Sigmoid colon (tissue), 7 donors: Measurements from ENCODE around the gene EXOSC6. TPM values are rescaled to one million over a fixed set of nuclear protein-coding genes. Genes with fewer than 3 reads are reported as not detected.
A peak's percentile ranks its signal among the peaks of the same experiment; 100 is the strongest.

Source experiments
- DNase-seq: peaks from one replicate; pipeline ENCODE4 v3.0.0-alpha.2; 2019
- H3K27ac ChIP-seq, 4 donors: fragments of 200-600 bp; sonication (generic); one replicate each; pipeline ENCODE4 v1.5.1; 2016 to 2019; ENCODE audit warnings: mild to moderate bottlenecking in 1 of 4
- H3K27me3 ChIP-seq, 3 donors: fragments of 200-600 bp; sonication (generic); one replicate each; pipeline ENCODE4 v1.5.1; 2019; ENCODE audit warnings: mild to moderate bottlenecking in 1 of 3
- H3K36me3 ChIP-seq, 4 donors: fragments of 200-600 bp; sonication (generic); one replicate each; pipeline ENCODE4 v1.5.1; 2016 to 2019
- H3K4me1 ChIP-seq, 4 donors: fragments of 200-600 bp; sonication (generic); one replicate each; pipeline ENCODE4 v1.5.1; 2017 to 2019
- H3K4me3 ChIP-seq, 4 donors: fragments of 200-600 bp; sonication (generic); one replicate each; pipeline ENCODE4 v1.5.1; 2017 to 2019; ENCODE audit warnings: mild to moderate bottlenecking in 2 of 4, moderate library complexity in 1 of 4
- H3K9me3 ChIP-seq, 4 donors: fragments of 200-600 bp in 3 of 4; sonication (generic) in 3 of 4; one replicate each; pipeline versions ENCODE4 v1.5.1 to v1.6.1; 2013 to 2019
- CTCF ChIP-seq, 4 experiments: fragments of 450-650 bp in 3 of 4; fragments of 200-600 bp in 1 of 4; IDR thresholded peaks; one replicate each; pipeline ENCODE4 v1.5.1; 2016 to 2019; ENCODE audit warnings: antibody characterized with exemption in 4 of 4, mild to moderate bottlenecking in 3 of 4, moderate library complexity in 2 of 4
- EP300 ChIP-seq, 4 donors: sonication (generic); formaldehyde crosslinking; IDR thresholded peaks; one replicate each; pipeline ENCODE4 v1.6.1; 2017; ENCODE audit warnings: antibody characterized with exemption in 4 of 4
- POLR2A ChIP-seq, 2 donors: fragments of 450-650 bp; IDR thresholded peaks; one replicate each; pipeline ENCODE4 v1.6.1; 2016; ENCODE audit warnings: antibody characterized with exemption in 2 of 2, mild to moderate bottlenecking in 2 of 2, moderate library complexity in 2 of 2
- POLR2AphosphoS5 ChIP-seq, 4 donors: sonication (generic); formaldehyde crosslinking; IDR thresholded peaks; one replicate each; pipeline ENCODE4 v1.6.1; 2017; ENCODE audit warnings: antibody characterized with exemption in 4 of 4
- WGBS, 2 donors: extraction: QIAGEN DNeasy Blood & Tissue Kit; methylation state at CpG; one replicate each; pipeline ENCODE4 v1.1.7; 2013; 5-methylcytosine and 5-hydroxymethylcytosine counted together
- intact Hi-C: fragments of 100-400 bp; cut with DNase I; formaldehyde crosslinking; loops from one replicate; pipeline ENCODE4 v1.15.1; 2023
- polyA plus RNA-seq, 3 donors: library from polyadenylated mRNA; stranded (reverse); fragments of 200-250 nt; gene quantifications; one replicate each; pipeline ENCODE4 v1.2.3, GENCODE V29; 2013
- total RNA-seq, 4 donors: library from RNA; depleted of rRNA; stranded (reverse); fragments of >200 nt; gene quantifications; one replicate each; pipeline ENCODE4 v1.1.0, GENCODE V29; 2016
- donor health status: healthy with polysubstance abuse.
- donor health status: Bipolar disorder and iron deficiency.
- donor health status: healthy.

The EXOSC6 gene
- total and polyA plus RNA-seq, 7 donors = 5.4 to 24.7 (median 13.5) TPM

- H3K27ac ChIP-seq = no peak overlapping the region
- H3K36me3 ChIP-seq = peaks cover 49 to 86% (median 82%) of the 10 kb centered on the region in 4 donors
- 90 to 91% methylated on average over 9 of the region's 9 CpGs for WGBS, 2 donors
- H3K4me1 ChIP-seq = peaks cover 0 to 12% (median 3%) of the 10 kb centered on the region in 4 donors
- H3K27me3 ChIP-seq = no peaks in the 10 kb centered on the region
- TF ChIP-seq EP300 (IDR thresholded peaks at IDR 0.05) = no peak
- no peak for TF ChIP-seq POLR2A (IDR thresholded peaks at IDR 0.05)
- no peak for TF ChIP-seq CTCF (IDR thresholded peaks at IDR 0.05)
- TF ChIP-seq POLR2AphosphoS5 (IDR thresholded peaks at IDR 0.05) = no peak
- intact Hi-C loops = loop anchor here (10.0 kb wide), 1 partner anchor 91 kb away; no protein-coding TSS in a partner anchor
- no peak for DNase-seq
- no peak overlapping the region for H3K4me3 ChIP-seq
- H3K9me3 ChIP-seq = no peaks in the 10 kb centered on the region
Measured at GRCh38 chr16:70255574-70255973, 3.8 kb upstream of the EXOSC6 start.

- Histone ChIP-seq H3K4me1 (peaks cover 0 to 18% (median 10%) of the 10 kb centered on the region in 4 donors), H3K4me3 (no peak overlapping the region), H3K36me3 (peaks cover 43 to 80% (median 75%) of the 10 kb centered on the region in 4 donors), H3K9me3 (no peaks in the 10 kb centered on the region), H3K27me3 (no peaks in the 10 kb centered on the region), H3K27ac (no peak overlapping the region)
- no peak for DNase-seq
- 97% methylated on average over 12 of the region's 12 CpGs for WGBS, 2 donors
- intact Hi-C loops = loop anchor here (10.0 kb wide), 1 partner anchor 90 kb away; no protein-coding TSS in a partner anchor
- no peak for TF ChIP-seq EP300 (IDR thresholded peaks at IDR 0.05)
- no peak for TF ChIP-seq POLR2A (IDR thresholded peaks at IDR 0.05)
- TF ChIP-seq CTCF (IDR thresholded peaks at IDR 0.05) = no peak
- TF ChIP-seq POLR2AphosphoS5 (IDR thresholded peaks at IDR 0.05) = no peak
Measured at GRCh38 chr16:70254965-70255286, 3.2 kb upstream of the EXOSC6 start.

- H3K36me3 ChIP-seq = peaks cover 41 to 74% (median 70%) of the 10 kb centered on the region in 4 donors
- intact Hi-C loops = loop anchor here (10.0 kb wide), 1 partner anchor 90 kb away; no protein-coding TSS in a partner anchor
- no peak overlapping the region for H3K4me3 ChIP-seq
- no peak overlapping the region for H3K27ac ChIP-seq
- peaks cover 0 to 24% (median 15%) of the 10 kb centered on the region in 4 donors for H3K4me1 ChIP-seq
- WGBS, 2 donors = 96 to 97% methylated on average over 9 of the region's 9 CpGs
- no peak for DNase-seq
- TF ChIP-seq CTCF (IDR thresholded peaks at IDR 0.05) (peak in 1 of 4 experiments; percentile 0), POLR2AphosphoS5 (IDR thresholded peaks at IDR 0.05) (no peak)
- H3K9me3 ChIP-seq = no peaks in the 10 kb centered on the region
- no peaks in the 10 kb centered on the region for H3K27me3 ChIP-seq
Measured at GRCh38 chr16:70254180-70254964, 2.6 kb upstream of the EXOSC6 start.

GRCh38 chr16:70253291-70254106 lies 1.8 kb upstream of the EXOSC6 start:
- Histone ChIP-seq H3K27ac (peak overlapping the region in 1 of 4 donors; percentile 0), H3K9me3 (no peaks in the 10 kb centered on the region), H3K27me3 (no peaks in the 10 kb centered on the region), H3K36me3 (peaks cover 41 to 65% (median 62%) of the 10 kb centered on the region in 4 donors), H3K4me3 (no peak overlapping the region), H3K4me1 (peaks cover 0 to 29% (median 22%) of the 10 kb centered on the region in 4 donors)
- peak in 3 of 4 experiments; percentile 12 to 29 (median 18) for TF ChIP-seq CTCF (IDR thresholded peaks at IDR 0.05)
- TF ChIP-seq POLR2AphosphoS5 (IDR thresholded peaks at IDR 0.05) = no peak
- WGBS, 2 donors = 83 to 88% methylated on average over 16 of the region's 16 CpGs
- no peak for DNase-seq
- intact Hi-C loops = loop anchor here (10.0 kb wide), 1 partner anchor 89 kb away; no protein-coding TSS in a partner anchor
